NCI-H446 (cell line): Measurements from ENCODE around the gene CDKL4.
"Not testable (repeated sequence)": the region's sequence is repeated elsewhere in the genome, so short reads cannot be mapped to it uniquely, and the experiment has no call there.

Experiments used
- DNase-seq, 2 experiments: peaks; one replicate each; lab custom pipeline; 2025; lab: John Stamatoyannopoulos, UW

CDKL4 gene

GRCh38 chr2:39178756-39179155, 65.0 kb downstream of the CDKL4 start:
- no peak for DNase-seq

- no peak for DNase-seq
These were observed 66.8 kb downstream of the CDKL4 start for GRCh38 chr2:39176997-39177396.

GRCh38 chr2:39175026-39175812, 68.6 kb downstream of the CDKL4 start:
- DNase-seq: no peak

GRCh38 chr2:39174022-39174421, 69.7 kb downstream of the CDKL4 start:
- DNase-seq: no peak

- DNase-seq: not testable (repeated sequence)
These were observed 71.6 kb downstream of the CDKL4 start for GRCh38 chr2:39172047-39172706.

GRCh38 chr2:39171621-39172020, 72.1 kb downstream of the CDKL4 start:
- DNase-seq: no peak

- DNase-seq: no peak
These were observed 79.7 kb downstream of the CDKL4 start for GRCh38 chr2:39164089-39164488.

- no peak for DNase-seq
These were observed 82.8 kb downstream of the CDKL4 start for GRCh38 chr2:39160982-39161381.

- no peak for DNase-seq
These were observed 84.5 kb downstream of the CDKL4 start for GRCh38 chr2:39159283-39159682.

GRCh38 chr2:39158351-39158750, 85.4 kb downstream of the CDKL4 start:
- no peak for DNase-seq

GRCh38 chr2:39156846-39157245, 86.9 kb downstream of the CDKL4 start:
- no peak for DNase-seq

- DNase-seq: no peak
These were observed 87.7 kb downstream of the CDKL4 start for GRCh38 chr2:39156107-39156506.

GRCh38 chr2:39155573-39155972, 88.2 kb downstream of the CDKL4 start:
- not testable (repeated sequence) for DNase-seq

- DNase-seq: no peak
These were observed 88.8 kb downstream of the CDKL4 start for GRCh38 chr2:39154944-39155343.

- DNase-seq: no peak
These were observed 90.5 kb downstream of the CDKL4 start for GRCh38 chr2:39153312-39153711.

- DNase-seq: no peak
These were observed 91.3 kb downstream of the CDKL4 start for GRCh38 chr2:39152504-39152903.

GRCh38 chr2:39150890-39151497, 92.8 kb downstream of the CDKL4 start:
- no peak for DNase-seq

- DNase-seq: no peak
These were observed 93.6 kb downstream of the CDKL4 start for GRCh38 chr2:39150102-39150562.

- DNase-seq: no peak
These were observed 97.1 kb downstream of the CDKL4 start for GRCh38 chr2:39146630-39147029.

- no peak for DNase-seq
These were observed 97.8 kb downstream of the CDKL4 start for GRCh38 chr2:39145906-39146421.

- DNase-seq: no peak
These were observed 99.4 kb downstream of the CDKL4 start for GRCh38 chr2:39144416-39144815.

GRCh38 chr2:39142904-39143605, 100.7 kb downstream of the CDKL4 start:
- no peak for DNase-seq
